Measurements from ENCODE around the gene TPK1.

DNA sequence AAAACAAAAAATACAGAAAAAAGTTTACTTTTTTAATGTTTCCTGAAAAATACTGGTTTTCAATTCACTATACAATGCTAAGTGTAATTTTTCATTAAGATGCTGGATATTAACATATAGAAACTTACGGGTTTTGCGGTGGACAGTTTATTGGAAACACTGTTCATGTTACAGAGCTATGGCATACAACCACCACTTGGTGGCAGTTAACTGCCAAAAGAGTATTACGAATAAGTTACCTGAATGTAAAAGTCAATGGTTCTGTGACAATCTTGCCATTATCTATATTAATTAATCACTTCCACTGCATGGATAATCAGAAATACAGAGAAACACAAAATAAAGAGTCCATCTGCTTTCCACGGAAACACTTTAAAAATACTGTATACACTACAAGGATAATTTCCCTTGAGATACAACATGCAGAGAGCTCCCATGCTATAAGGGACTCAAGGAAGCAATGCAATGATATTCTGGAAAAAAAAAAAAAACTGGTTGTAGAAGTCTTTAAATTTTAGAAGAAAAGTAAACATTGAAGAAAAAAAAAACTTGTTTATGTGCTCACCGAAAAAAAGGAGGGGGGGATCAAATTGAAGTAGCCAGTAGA lies 97.0 kb downstream of the TPK1 start:
- TF ChIP-seq MXI1 (IDR thresholded peaks at IDR 0.05; ENCODE audit: low read depth, low read length) (no peak), SIN3A (IDR thresholded peaks at IDR 0.05; ENCODE audit: borderline replicate concordance, low read depth, low read length) (no peak), CHD2 (IDR thresholded peaks at IDR 0.05; ENCODE audit: low read length, partially characterized antibody) (no peak), FOXM1 (IDR thresholded peaks at IDR 0.05; ENCODE audit: low read depth) (no peak), MEF2A (IDR thresholded peaks at IDR 0.05; ENCODE audit: borderline replicate concordance, low read depth) (no peak)
- TF ChIP-seq, protein P1, sequence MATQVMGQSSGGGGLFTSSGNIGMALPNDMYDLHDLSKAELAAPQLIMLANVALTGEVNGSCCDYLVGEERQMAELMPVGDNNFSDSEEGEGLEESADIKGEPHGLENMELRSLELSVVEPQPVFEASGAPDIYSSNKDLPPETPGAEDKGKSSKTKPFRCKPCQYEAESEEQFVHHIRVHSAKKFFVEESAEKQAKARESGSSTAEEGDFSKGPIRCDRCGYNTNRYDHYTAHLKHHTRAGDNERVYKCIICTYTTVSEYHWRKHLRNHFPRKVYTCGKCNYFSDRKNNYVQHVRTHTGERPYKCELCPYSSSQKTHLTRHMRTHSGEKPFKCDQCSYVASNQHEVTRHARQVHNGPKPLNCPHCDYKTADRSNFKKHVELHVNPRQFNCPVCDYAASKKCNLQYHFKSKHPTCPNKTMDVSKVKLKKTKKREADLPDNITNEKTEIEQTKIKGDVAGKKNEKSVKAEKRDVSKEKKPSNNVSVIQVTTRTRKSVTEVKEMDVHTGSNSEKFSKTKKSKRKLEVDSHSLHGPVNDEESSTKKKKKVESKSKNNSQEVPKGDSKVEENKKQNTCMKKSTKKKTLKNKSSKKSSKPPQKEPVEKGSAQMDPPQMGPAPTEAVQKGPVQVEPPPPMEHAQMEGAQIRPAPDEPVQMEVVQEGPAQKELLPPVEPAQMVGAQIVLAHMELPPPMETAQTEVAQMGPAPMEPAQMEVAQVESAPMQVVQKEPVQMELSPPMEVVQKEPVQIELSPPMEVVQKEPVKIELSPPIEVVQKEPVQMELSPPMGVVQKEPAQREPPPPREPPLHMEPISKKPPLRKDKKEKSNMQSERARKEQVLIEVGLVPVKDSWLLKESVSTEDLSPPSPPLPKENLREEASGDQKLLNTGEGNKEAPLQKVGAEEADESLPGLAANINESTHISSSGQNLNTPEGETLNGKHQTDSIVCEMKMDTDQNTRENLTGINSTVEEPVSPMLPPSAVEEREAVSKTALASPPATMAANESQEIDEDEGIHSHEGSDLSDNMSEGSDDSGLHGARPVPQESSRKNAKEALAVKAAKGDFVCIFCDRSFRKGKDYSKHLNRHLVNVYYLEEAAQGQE (IDR thresholded peaks at IDR 0.05; ENCODE audit: low read depth, low read length) = no peak
- TF ChIP-seq, protein P2, sequence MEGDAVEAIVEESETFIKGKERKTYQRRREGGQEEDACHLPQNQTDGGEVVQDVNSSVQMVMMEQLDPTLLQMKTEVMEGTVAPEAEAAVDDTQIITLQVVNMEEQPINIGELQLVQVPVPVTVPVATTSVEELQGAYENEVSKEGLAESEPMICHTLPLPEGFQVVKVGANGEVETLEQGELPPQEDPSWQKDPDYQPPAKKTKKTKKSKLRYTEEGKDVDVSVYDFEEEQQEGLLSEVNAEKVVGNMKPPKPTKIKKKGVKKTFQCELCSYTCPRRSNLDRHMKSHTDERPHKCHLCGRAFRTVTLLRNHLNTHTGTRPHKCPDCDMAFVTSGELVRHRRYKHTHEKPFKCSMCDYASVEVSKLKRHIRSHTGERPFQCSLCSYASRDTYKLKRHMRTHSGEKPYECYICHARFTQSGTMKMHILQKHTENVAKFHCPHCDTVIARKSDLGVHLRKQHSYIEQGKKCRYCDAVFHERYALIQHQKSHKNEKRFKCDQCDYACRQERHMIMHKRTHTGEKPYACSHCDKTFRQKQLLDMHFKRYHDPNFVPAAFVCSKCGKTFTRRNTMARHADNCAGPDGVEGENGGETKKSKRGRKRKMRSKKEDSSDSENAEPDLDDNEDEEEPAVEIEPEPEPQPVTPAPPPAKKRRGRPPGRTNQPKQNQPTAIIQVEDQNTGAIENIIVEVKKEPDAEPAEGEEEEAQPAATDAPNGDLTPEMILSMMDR (IDR thresholded peaks at IDR 0.05) = peak; percentile 96
- TF ChIP-seq, protein P3, sequence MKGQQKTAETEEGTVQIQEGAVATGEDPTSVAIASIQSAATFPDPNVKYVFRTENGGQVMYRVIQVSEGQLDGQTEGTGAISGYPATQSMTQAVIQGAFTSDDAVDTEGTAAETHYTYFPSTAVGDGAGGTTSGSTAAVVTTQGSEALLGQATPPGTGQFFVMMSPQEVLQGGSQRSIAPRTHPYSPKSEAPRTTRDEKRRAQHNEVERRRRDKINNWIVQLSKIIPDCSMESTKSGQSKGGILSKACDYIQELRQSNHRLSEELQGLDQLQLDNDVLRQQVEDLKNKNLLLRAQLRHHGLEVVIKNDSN (IDR thresholded peaks at IDR 0.05; ENCODE audit: borderline replicate concordance, low read depth) = no peak
